Ascending aorta (tissue), 2 donors: ENCODE results near the gene APOBEC3F. TPM values are rescaled to one million over a fixed set of nuclear protein-coding genes. Genes with fewer than 3 reads are reported as not detected.

ENCODE experiments used
- DNase-seq, 2 donors: peaks; one replicate each; pipeline ENCODE4 v3.0.0-alpha.2; 2019; ENCODE audit warnings: low spot score in 2 of 2
- H3K27ac ChIP-seq, 2 donors: fragments of 200-600 bp; sonication (generic); one replicate each; pipeline ENCODE4 v1.5.1; 2016 to 2017; ENCODE audit warnings: mild to moderate bottlenecking in 1 of 2
- H3K27me3 ChIP-seq: fragments of 200-600 bp; sonication (generic); one replicate; pipeline ENCODE4 v1.5.1; 2017
- H3K36me3 ChIP-seq, 2 donors: fragments of 200-600 bp; sonication (generic); one replicate each; pipeline ENCODE4 v1.5.1; 2016
- H3K4me1 ChIP-seq, 2 donors: fragments of 200-600 bp; sonication (generic); one replicate each; pipeline ENCODE4 v1.5.1; 2016 to 2017; ENCODE audit warnings: mild to moderate bottlenecking in 1 of 2
- H3K4me3 ChIP-seq, 2 donors: fragments of 200-600 bp; sonication (generic); one replicate each; pipeline ENCODE4 v1.5.1; 2016 to 2017; ENCODE audit warnings: mild to moderate bottlenecking in 1 of 2
- H3K9me3 ChIP-seq, 2 donors: fragments of 200-600 bp; sonication (generic); one replicate each; pipeline ENCODE4 v1.5.1; 2016
- CTCF ChIP-seq, 3 experiments: fragments of 200-600 bp in 2 of 3; fragments of 450-650 bp in 1 of 3; sonication (generic) in 2 of 3; IDR thresholded peaks; one replicate each; pipeline ENCODE4 v1.5.1; 2016 to 2019; ENCODE audit warnings: antibody characterized with exemption in 3 of 3, mild to moderate bottlenecking in 1 of 3, moderate library complexity in 1 of 3
- intact Hi-C: fragments of 100-400 bp; cut with DNase I; formaldehyde crosslinking; loops from one replicate; pipeline ENCODE4 v1.15.1; 2023
- total RNA-seq: library from RNA; depleted of rRNA; stranded (reverse); fragments of >200 nt; gene quantifications from one replicate; pipeline ENCODE4 v1.1.0, GENCODE V29; 2016

Gene APOBEC3F
- total RNA-seq, 1 donor from 2014 or later: 0.11 TPM

- TF ChIP-seq CTCF (IDR thresholded peaks at IDR 0.05): no peak
- Histone ChIP-seq H3K27ac (no peak overlapping the region), H3K36me3 (no peaks in the 10 kb centered on the region), H3K9me3 (no peaks in the 10 kb centered on the region), H3K4me1 (no peaks in the 10 kb centered on the region), H3K27me3 (no peaks in the 10 kb centered on the region), H3K4me3 (no peak overlapping the region)
- intact Hi-C loops: no loop called here
- DNase-seq: no peak
Measured at GRCh38 chr22:39103431-39103830, 62.8 kb downstream of the APOBEC3F start.

Other genes with a start within 250 kb of the APOBEC3F start
- gene DNAL4, start 246.7 kb upstream of the APOBEC3F start, total RNA-seq: 18.0 TPM
- 46.3 TPM for gene NPTXR, start 196.8 kb upstream of the APOBEC3F start, total RNA-seq
- 159 TPM for gene CBX6, start 168.6 kb upstream of the APOBEC3F start, total RNA-seq
- not detected for gene APOBEC3A, start 83.3 kb upstream of the APOBEC3F start, total RNA-seq
- 0.64 TPM for gene APOBEC3B, start 58.5 kb upstream of the APOBEC3F start, total RNA-seq
- 9.5 TPM for gene APOBEC3C, start 26.6 kb upstream of the APOBEC3F start, total RNA-seq
- 0.75 TPM for gene APOBEC3D, start 19.7 kb upstream of the APOBEC3F start, total RNA-seq
- 9.3 TPM for gene APOBEC3G, start 36.4 kb downstream of the APOBEC3F start, total RNA-seq
- not detected for gene APOBEC3H, start 56.4 kb downstream of the APOBEC3F start, total RNA-seq
- gene CBX7, start 111.8 kb downstream of the APOBEC3F start, total RNA-seq: 261 TPM
- gene PDGFB, start 204.1 kb downstream of the APOBEC3F start, total RNA-seq: 8.9 TPM